Glutamatergic neuron (in vitro differentiated cells): ENCODE results near the gene MOV10. TPM values are rescaled to one million over a fixed set of nuclear protein-coding genes. Genes with fewer than 3 reads are reported as not detected.
A peak's percentile ranks its signal among the peaks of the same experiment; 100 is the strongest.

Experiments used
- DNase-seq: peaks from one replicate; pipeline ENCODE4 v3.0.0; 2022
- H3K27ac Mint-ChIP-seq: one replicate; pipeline ENCODE4 v1.8.0; 2020; ENCODE audit warnings: mild to moderate bottlenecking, mixed read lengths, inconsistent platforms; ENCODE audit not compliant: unreplicated experiment
- H3K27me3 Mint-ChIP-seq: one replicate; pipeline ENCODE4 v1.8.0; 2020; ENCODE audit warnings: mild to moderate bottlenecking, moderate library complexity, mixed read lengths, inconsistent platforms; ENCODE audit not compliant: unreplicated experiment
- H3K36me3 Mint-ChIP-seq: one replicate; pipeline ENCODE4 v1.8.0; 2020; ENCODE audit warnings: mild to moderate bottlenecking, mixed read lengths, inconsistent platforms; ENCODE audit not compliant: unreplicated experiment
- H3K4me1 Mint-ChIP-seq: one replicate; pipeline ENCODE4 v1.8.0; 2020; ENCODE audit warnings: mild to moderate bottlenecking, low read depth, mixed read lengths, inconsistent platforms; ENCODE audit not compliant: unreplicated experiment
- H3K4me3 Mint-ChIP-seq: one replicate; pipeline ENCODE4 v1.8.0; 2020; ENCODE audit warnings: mild to moderate bottlenecking, mixed read lengths, inconsistent platforms; ENCODE audit not compliant: unreplicated experiment
- H3K9me3 Mint-ChIP-seq: one replicate; pipeline ENCODE4 v1.8.0; 2020; ENCODE audit warnings: mild to moderate bottlenecking, moderate library complexity, mixed read lengths, inconsistent platforms; ENCODE audit not compliant: unreplicated experiment
- total RNA-seq: library from RNA; stranded (reverse); fragmentation: NEBNext Ultra II Directional; extraction: Animal tissue kit (Norgen Biotek cat#: 25700); gene quantifications from one replicate; pipeline ENCODE4 v1.2.1, GENCODE V29; 2021; ENCODE audit not compliant: unreplicated experiment
- TF ChIP-seq, protein P1 (sequence below): fragments of 200-600 bp; sonication (generic); IDR thresholded peaks from one replicate; pipeline ENCODE4 v1.5.0; 2021; ENCODE audit not compliant: partially characterized antibody, unreplicated experiment

MOV10 gene
- total RNA-seq, 1 donor from 2014 or later, result 5.2 TPM

GRCh38 chr1:112700290-112701226 lies 26.1 kb downstream of the MOV10 start:
- H3K27ac Mint-ChIP-seq, result peak overlapping the region; percentile 89
- H3K9me3 Mint-ChIP-seq, result peaks cover 3% of the 10 kb centered on the region
- H3K27me3 Mint-ChIP-seq, result peaks cover 10% of the 10 kb centered on the region
- peak overlapping the region; percentile 71 for H3K4me3 Mint-ChIP-seq
- peaks cover 26% of the 10 kb centered on the region for H3K4me1 Mint-ChIP-seq
- H3K36me3 Mint-ChIP-seq, result peaks cover 7% of the 10 kb centered on the region
- TF ChIP-seq, protein P1, sequence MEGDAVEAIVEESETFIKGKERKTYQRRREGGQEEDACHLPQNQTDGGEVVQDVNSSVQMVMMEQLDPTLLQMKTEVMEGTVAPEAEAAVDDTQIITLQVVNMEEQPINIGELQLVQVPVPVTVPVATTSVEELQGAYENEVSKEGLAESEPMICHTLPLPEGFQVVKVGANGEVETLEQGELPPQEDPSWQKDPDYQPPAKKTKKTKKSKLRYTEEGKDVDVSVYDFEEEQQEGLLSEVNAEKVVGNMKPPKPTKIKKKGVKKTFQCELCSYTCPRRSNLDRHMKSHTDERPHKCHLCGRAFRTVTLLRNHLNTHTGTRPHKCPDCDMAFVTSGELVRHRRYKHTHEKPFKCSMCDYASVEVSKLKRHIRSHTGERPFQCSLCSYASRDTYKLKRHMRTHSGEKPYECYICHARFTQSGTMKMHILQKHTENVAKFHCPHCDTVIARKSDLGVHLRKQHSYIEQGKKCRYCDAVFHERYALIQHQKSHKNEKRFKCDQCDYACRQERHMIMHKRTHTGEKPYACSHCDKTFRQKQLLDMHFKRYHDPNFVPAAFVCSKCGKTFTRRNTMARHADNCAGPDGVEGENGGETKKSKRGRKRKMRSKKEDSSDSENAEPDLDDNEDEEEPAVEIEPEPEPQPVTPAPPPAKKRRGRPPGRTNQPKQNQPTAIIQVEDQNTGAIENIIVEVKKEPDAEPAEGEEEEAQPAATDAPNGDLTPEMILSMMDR, result no peak
- DNase-seq, result peak; percentile 93

- peaks cover 7% of the 10 kb centered on the region for H3K36me3 Mint-ChIP-seq
- peaks cover 29% of the 10 kb centered on the region for H3K4me1 Mint-ChIP-seq
Observed at GRCh38 chr1:112701227-112702066, 27.0 kb downstream of the MOV10 start.

GRCh38 chr1:112702067-112702395 lies 27.6 kb downstream of the MOV10 start:
- Mint-ChIP-seq H3K36me3 (peaks cover 7% of the 10 kb centered on the region), H3K27me3 (peaks cover 10% of the 10 kb centered on the region), H3K9me3 (peaks cover 7% of the 10 kb centered on the region), H3K4me1 (peaks cover 29% of the 10 kb centered on the region), H3K27ac (peak overlapping the region; percentile 31), H3K4me3 (peak overlapping the region; percentile 22)
- DNase-seq, result peak; percentile 7
- TF ChIP-seq, protein P1, result no peak

More at GRCh38 chr1:112701227-112702066, 27.0 kb downstream of the MOV10 start:
- H3K4me3 Mint-ChIP-seq, result peak overlapping the region; percentile 22
- H3K27me3 Mint-ChIP-seq, result peaks cover 10% of the 10 kb centered on the region
- TF ChIP-seq, protein P1, result no peak
- H3K9me3 Mint-ChIP-seq, result peaks cover 7% of the 10 kb centered on the region
- peak overlapping the region; percentile 89 for H3K27ac Mint-ChIP-seq
- DNase-seq, result peak; percentile 2

GRCh38 chr1:112702420-112703261 lies 28.2 kb downstream of the MOV10 start:
- H3K27me3 Mint-ChIP-seq, result peaks cover 10% of the 10 kb centered on the region
- TF ChIP-seq, protein P1, result no peak
- H3K4me1 Mint-ChIP-seq, result peaks cover 29% of the 10 kb centered on the region
- peaks cover 10% of the 10 kb centered on the region for H3K9me3 Mint-ChIP-seq
- no peak overlapping the region for H3K27ac Mint-ChIP-seq
- peak overlapping the region; percentile 22 for H3K4me3 Mint-ChIP-seq
- H3K36me3 Mint-ChIP-seq, result peaks cover 7% of the 10 kb centered on the region
- DNase-seq, result peak; percentile 11
